Activated naive CD4-positive, alpha-beta T cell treated with Interleukin-2 at 50 U/mL for 16 hours (primary cell): ENCODE results near the gene CFAP157.

Experiments used
- DNase-seq: peaks from one replicate; pipeline ENCODE4 v3.0.0-alpha.2; 2020

CFAP157 gene

DNA sequence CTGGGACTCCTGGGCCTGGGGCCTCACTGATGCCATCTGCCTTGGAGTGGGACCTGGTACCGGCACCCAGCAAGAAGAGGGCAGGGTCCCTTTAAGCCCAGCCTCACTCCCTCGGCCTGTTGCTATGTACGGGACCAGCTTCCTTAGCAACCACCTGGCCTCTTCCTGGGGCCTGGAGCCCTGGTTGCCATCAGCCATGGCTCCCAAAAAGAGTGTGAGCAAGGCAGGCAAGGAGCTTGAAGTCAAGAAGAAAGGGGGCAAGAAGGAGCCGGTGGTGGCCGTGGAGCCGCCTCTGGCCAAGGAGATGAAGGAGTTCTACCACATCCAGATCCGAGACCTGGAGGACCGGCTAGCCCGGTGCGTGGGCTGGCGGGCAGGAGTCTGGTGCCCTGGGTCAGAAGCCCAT is at the start of gene CFAP157:
Gene CFAP157, plus strand, starts transcription at position 153 of the 406 bp plus-strand sequence. Its CDS starts 44 bp downstream, at position 197.
- no peak for DNase-seq

DNA sequence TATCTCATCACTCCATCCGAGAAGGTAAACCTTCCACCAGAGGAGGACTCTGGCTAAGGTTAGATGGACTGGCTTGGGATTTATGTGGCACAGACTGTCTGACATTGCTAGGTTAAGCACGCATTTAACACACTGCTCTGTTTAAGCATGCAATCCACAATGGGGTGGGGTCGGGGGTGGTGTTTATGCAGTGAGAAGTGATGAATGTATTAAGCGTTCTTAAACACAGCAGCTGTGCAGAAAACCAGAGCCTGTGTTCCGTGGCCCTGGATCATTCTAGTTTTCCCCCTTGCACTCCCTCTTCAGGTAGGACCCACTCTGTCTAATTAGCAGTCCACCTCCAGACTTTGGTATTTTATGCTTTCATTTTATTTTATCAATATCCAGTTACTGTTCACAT is 48.4 kb upstream of the CFAP157 start:
- no peak for DNase-seq

DNA sequence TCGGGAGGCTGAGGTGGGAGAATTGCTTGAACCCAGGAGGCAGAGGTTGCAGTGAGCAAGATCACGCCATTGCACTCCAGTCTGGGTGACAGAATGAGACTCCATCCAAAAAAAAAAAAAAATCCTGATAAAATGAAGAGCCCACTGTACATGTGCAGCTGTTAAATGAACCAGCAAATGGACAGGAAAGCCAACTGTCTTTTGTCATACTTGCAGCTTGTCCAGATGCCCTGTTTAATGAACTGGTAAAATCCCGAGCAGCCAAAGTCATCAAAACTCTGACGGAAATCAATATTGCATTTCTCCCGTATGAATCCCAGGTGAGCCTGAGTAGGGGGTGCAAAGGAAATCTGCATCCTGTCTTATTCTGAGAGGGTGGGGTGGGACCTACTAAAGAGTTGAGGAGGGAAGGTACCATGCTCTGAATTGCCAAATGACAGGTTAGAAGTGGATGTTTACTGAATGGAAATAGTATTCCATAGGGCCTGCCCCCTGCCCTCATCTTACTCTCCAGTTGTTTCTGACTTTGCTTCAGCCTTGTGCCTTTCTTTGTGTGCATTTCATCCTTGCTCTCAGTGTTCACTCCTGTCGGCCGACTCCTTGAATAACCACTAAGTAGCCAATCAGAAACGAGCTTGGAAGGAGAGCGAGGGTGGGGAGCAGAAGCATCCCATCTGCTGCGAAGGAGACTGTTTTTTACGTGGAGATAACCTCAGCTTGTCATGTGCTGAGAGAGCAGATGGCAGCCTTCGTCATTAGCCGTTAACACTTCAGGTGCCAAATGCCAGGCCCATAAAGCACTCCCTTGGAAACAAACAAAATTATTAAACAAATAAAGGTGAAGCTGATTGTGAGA is 45.7 kb upstream of the CFAP157 start:
- DNase-seq: no peak

DNA sequence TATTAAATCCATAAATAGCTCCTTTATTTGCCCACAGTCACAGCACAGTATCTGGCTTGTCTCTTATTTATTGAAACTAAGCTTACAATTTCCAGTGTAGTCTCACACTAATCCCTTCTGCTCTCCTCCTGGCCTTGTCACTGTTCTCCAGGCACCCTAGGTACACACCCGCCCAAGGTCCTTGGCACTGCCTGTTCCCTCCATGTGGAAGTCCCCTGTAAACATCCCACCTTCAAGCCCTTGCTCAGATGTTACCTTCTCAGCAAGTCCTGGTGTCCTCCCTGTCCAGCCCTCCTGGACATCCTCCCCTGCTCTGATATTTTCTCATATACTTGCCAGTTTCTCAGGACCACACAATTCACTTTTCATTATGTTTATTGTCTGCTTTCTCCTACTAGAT is 44.2 kb upstream of the CFAP157 start:
- DNase-seq: no peak

DNA sequence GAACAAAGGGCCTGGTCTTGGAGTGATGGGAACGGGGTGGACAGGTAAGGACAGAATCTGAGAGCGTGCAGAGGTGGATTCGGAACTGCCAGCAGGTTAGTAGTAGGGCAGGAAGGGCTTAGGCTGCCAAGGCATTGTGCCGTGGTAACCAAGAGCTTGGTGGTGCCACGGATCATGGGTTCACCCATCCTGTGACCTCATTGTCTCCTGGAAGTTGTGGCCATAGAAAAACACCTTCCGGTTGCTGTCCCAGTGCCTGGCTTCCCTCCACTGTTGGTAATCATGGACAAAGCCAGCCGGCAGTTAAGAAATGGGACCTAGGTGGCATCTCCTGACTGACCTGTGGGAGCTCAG is 42.5 kb upstream of the CFAP157 start:
- DNase-seq: no peak

DNA sequence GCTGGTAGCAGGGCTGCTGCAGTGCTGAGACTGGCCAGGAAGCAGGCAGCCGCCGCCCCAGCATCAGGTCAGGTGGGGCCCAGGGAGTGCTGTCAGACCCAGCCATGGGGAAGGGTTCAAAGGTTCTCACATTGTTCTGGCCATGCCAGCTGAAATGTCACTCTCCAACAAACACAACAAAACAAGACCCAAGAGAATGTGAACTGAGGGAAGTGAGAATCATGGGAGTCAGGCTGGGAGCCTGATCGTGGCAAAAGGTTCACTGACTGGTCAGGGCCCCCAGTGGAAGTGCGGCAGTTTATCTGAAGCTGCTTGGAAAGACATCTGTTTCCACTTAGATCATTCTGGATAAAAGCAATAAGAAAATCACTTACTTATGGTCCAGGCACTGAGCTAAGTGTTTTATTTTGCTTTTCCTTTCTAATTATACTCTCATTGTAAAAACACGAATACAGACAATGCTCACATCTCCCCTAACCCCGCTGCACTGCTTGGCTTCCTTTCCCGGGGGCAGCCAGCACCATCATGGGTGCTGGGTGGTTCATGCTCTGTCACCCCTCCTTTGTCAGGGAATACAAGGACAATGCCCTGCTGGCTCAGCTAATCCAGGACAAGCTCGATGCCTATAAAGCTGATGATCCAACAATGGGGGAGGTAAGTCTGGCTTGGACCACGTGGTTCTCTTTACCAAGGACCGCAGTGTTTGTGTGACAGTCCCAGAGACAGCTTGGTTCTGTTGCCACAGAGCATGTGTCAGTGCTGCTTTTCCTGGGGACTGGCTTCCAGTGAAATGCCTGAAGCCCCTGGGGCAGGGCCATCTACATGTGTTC is 41.9 kb upstream of the CFAP157 start:
- DNase-seq: no peak

DNA sequence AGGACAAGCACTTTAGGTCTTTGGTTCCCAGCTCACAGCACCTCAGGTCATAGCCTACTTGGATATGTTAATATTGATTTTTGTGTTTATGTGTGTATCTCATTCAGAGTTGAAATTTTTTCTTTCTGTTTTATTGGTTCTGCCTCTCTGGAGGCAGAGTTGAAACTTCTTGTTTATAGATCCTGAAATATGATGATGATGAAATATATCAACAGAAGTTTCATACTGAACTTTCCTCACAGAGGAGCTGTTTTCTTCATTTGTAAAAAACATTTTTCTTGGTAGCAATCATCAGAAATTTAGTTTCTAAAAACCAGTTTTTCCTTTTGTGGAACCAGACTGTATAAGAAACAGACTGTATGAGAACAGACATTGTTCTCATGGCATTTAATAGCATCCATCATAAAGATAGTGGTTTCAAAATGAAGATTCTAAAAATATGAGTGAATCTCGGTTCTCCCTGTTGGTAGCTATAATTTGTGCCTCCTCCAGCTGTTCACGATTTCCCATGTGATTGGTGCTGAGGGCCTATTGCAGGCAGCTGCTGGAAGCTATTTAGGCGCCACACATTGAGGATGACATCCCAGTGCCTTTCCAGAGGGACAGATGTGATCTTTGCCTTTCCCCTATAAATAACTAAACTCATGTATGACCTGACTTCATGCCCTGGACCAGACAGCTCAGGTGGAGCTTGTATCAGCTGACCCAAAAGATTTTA is 39.5 kb upstream of the CFAP157 start:
- no peak for DNase-seq

DNA sequence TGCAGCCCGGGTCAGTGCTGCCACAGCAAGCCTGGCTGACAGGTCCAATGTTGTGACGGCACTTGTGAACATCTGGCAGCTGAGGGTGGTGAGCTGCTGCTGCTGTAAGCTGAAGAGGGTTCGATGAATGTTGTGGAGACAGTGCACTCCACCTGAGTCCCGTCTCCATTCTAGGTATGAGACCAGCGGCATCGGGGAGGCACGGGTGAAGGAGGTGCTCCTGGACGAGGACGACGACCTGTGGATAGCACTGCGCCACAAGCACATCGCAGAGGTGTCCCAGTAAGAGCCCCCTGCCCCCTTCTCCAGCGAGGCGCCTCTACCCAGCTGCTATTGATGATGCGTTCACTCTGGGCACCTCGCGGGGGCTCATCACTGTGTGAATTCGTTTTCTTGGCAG is 38.9 kb upstream of the CFAP157 start:
- DNase-seq: no peak

DNA sequence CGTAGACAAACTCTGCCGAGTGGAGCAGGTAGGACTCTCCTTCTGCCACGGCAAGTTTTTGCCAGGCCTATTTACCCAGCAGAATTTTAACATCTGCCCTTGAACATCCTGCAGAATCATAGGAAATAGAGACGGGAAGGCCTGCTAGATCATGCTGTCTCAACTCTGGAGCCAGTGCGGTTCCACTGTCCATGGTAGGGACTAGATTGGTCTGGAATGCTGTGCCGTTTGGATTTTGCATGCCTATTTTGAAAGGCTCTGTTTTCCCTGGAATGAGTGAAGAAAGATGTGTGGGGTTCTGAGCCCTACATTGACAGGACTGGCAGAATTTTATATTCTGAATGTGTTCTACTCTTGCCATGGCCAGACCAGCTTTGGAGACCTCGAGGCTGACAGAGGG is 33.6 kb upstream of the CFAP157 start:
- no peak for DNase-seq

DNA sequence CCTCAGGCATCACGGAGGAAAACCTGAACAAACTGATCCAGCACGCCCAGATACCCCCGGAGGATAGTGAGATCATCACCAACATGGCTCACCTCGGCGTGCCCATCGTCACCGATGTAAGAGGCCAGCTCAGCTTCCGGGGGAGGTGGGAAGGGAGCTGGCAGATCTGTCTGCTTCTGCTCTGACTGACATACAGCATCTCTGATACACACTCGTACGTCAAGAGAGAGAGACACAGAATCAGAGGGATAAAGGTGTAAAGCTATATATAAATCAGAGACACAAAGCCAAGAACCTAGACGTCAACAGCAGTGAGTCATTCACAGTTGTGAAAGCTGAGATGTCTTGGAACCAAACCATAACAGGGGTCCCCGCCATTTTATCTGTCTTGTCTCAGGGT is 30.1 kb upstream of the CFAP157 start:
- DNase-seq: no peak

DNA sequence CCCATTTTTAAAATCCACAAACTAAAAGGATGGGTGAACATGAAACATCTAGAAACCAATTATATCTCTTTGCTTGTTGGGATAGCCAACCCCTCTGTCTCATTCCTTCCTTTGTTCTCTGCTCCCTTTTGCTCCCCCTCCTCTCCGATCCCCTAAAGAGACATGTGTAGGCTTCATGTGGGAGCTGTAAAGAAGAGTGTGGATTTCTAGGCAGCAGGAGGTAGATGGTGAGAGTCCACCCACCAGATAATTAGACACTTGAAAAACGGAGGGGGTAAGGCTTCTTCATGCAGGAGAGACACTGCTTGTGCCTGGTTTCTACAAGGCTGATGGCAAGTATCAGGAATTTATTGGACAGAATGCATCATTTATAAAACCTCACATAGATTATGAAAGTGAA is 27.3 kb upstream of the CFAP157 start:
- DNase-seq: no peak

DNA sequence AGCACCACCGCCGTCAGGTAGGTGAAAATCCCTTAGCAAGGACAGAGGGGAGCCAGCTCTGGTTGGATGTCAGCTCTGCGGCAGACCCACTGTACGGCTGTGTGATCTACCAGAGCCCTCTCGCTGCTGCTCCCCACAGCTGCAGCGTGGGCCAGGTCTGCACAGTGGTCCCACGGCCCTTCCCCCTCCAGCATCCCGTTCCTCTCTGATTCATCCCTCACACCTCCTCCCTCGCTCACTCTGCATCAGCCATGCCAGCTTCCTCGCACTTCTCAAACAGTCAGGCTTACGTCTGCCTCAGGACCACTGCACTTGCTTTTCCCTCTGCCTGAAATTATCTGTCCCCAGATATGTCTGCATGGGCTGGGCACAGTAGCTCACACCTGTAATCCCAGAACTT is 26.6 kb upstream of the CFAP157 start:
- DNase-seq: no peak

DNA sequence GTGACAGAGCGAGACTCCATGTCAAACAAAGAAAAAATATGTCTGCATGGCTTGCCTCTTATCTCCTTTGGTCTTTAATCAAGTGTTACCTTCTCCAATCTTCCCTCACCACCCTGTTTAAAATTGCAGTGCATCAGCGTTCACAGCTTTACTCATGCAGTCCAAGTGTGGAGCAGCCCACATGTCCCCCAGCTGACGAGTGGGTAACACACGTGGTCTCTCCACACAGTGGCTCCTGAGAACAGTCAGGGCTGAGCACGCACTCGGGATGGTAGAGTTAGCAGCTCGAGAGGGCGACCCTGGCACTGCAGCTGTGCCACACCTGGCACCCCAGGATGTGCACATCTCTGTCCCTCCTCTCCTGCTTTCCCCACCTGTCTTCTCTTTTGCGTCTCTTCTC is 25.9 kb upstream of the CFAP157 start:
- DNase-seq: no peak

DNA sequence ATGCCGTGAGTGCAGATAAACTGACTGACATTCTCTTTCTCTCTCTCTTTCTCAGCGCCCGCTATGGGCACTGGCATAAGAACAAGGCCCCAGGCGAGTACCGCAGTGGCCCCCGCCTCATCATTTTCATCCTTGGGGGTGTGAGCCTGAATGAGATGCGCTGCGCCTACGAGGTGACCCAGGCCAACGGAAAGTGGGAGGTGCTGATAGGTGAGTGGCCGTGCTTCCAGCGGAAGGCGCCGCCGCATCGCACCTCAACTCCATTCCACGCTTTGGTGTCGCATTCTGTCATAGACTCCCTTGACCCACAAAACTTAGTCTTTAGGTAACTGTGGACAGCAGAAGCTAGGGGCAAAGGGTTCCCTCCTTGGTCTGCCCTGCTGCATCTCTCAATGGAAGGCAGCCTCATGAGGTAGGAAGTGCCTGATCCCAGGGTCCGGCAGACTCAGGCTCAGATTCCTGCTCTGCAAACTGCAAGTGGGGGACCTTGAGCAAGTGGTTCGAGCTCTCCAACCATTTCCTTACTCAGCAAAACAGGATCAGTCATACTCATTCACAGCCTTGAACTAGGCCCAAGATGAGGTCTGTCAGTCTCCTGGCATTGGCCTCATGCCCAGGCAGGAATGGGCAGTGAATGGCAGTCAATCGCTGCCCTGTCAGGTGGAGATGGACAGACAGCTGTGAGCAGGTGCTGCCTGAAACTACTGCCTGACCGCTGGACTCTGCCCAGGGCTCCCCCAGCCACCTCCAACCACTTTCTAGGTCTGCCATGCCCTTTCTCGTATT is 24.2 kb upstream of the CFAP157 start:
- DNase-seq: no peak

DNA sequence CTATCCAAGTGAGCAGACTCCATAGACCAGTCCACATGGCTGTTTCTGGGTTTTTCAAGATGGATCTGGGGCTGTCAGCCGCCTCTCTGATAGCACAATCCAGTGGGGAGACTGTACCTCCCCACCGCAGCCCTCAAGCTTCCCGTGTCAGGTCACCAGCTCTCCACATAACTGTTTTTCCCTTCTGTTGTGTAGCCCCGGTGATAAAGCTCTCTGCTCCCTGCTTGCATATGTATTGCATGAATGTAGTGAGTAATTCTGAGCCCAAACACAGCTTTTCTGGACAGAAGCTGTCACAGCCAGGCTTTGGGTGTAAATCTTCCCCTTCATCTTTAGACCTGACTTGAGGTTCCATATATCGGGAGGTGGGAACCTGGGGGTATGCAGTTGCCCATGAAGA is 23.1 kb upstream of the CFAP157 start:
- DNase-seq: no peak

DNA sequence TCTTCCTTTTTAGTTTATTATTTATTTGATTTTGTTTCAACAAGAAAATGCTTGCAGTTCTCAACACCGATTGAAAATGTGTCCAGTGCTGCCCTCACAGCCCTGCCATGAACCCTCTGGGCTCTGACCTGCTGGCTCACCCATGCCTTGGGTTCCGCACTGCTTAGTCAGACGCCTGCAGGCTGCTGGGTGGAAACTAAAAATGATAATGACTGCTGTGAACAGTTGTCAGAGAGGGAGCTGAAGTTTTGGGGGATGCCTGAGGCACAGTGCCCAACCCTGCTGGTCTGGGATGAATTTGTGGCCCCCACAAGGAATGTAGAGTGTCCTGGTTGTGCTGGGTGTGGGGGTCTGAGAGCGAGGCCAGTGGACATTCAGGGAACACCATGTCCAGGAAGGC is 22.2 kb upstream of the CFAP157 start:
- no peak for DNase-seq

DNA sequence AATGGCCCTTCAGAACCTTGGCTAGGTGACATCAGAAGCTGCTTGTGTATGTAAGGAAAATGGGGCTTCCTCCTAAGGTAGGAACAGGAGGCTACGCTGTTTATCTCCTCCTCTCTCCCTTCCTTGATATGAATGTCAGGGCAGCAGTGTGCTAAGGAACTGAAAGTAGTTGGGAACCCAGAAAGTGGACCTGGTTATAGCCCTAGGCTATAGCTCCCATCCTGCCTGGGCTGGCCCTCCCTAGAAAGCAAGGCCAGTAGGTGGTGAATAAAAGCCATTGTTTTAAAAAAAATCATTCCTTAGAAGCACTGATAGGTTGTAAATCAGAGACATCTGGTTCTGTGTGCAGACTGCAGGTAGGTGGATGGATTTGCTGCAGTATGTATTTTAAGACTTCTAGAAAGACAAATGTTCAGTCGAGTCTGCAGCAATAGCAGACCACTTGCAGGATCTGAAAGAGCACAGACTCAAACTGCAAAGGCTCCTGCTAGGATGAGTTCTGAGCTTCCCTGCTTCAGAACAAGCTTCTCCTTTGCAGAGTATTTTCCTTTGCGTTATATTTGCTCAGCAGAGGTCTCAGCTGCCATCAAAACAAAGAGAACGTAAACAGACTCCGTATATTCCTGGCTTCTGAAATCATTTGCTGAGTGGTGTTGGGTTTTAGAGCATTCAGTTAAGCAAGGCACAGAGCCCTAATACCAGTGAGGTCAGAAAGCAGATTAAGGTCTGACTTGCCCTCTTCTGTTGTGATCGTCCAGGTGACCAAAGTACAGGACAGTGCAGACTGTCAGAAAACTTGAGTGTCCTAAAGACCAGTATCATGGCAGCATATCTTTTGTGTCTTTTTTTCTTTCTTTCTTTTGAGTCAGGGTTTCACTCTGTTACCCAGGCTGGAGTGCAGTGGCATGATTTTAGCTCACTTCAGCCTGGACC is 20.1 kb upstream of the CFAP157 start:
- DNase-seq: no peak

DNA sequence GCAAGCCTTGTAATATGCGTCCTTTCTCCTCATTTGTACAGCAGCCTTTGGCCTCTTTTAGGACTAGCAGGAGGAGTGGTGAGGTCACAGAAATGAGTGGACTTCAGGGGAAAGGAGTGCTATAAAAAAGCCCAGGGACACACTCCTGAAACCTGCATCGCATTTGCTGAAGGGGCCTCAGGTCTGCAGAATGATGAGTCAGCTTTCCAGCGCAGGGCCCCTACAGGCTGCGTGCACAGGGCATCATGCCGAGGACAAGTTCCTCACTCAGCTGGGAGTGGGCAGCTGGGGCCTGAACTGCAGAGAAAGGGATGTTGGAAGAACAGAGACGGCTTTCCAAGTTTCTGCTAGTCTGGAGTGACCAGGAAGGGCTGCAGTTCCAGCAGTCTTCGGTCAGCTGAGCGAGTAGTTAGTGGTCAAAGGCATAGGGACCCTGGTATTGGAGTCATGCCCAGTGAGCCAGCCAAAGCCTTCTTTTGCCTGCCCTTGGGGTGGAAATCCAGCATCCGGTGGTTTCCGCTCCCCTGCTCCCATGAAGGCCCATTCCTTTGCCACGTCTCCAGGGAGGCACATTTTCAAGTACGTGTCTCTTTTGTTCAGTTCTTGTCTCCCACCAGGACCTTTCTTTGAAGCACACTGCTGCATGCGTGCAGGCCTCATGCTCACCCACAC is 17.3 kb upstream of the CFAP157 start:
- DNase-seq: no peak

DNA sequence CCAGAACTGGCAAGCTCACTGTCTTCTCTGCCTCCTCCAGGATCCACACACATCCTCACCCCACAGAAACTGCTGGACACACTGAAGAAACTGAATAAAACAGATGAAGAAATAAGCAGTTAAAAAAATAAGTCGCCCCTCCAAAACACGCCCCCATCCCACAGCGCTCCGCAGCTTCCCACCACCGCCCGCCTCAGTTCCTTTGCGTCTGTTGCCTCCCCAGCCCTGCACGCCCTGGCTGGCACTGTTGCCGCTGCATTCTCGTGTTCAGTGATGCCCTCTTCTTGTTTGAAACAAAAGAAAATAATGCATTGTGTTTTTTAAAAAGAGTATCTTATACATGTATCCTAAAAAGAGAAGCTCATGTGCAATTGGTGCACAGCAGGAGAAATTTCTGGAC is 16.1 kb upstream of the CFAP157 start:
- no peak for DNase-seq

DNA sequence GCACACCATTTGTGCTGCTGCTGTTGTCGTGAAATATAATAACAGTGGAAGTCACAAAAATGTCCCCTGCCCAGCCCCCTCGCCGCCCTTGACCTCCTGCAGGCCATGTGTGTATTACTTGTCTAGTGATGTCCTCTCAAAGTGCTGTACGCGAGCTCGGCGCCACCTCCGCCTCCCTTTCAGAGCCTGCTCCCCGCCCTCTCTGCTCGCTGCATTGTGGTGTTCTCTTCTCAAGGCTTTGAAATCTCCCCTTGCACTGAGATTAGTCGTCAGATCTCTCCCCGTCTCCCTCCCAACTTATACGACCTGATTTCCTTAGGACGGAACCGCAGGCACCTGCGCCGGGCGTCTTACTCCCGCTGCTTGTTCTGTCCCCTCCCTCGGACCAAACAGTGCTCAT is 14.7 kb upstream of the CFAP157 start:
- DNase-seq: no peak

DNA sequence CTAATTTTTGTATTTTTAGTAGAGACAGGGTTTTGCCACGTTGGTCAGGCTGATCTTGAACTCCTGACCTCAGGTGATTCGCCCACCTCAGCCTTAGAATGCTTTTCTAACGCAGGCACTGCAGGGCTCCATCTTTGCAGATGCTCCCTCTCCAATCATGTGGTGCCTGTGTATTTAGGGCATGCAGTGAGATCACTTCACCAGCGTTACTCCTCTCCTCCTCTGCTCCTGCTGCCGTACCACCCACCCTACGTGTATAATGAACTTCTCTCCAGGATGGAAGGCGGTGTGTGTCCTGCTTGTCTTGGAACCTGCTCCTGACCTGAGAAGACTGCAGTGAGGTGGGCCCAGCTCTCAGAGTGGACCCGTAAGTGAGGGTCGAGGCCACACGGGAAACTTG is 13.6 kb upstream of the CFAP157 start:
- no peak for DNase-seq
